ENCODE measurements around the gene ESPNL.
A peak's percentile ranks its signal among the peaks of the same experiment; 100 is the strongest.
"Not testable (repeated sequence)": the region's sequence is repeated elsewhere in the genome, so short reads cannot be mapped to it uniquely, and the experiment has no call there.

Gene ESPNL

DNA sequence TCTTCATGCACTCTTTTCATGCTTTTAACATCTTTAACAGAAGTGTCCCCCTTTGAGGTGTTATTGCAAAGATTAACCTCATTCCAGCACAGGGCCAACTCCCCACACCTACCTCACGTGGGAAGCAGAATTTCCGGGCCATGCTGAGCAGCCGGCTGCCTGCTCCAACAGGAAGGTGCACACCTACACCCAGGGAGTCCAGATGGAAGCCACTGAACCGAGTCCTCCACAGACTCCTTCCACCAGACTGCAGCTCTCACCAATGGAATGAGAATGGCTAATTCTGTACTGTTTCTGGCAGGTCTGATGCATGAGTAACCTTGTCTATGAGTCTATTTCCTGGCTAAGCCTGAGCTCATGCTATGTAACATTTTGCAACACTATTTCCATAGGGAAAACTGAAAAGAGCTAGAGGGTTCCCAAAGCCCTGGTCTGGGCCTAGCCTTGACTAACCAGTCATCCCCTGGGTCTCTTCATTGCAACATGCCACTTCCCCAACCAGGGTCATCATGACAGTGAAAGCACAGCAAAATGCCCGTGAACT is 69.6 kb downstream of the ESPNL start:
- DNase-seq = peak; percentile 61 to 69
- TF ChIP-seq CTCF (IDR thresholded peaks at IDR 0.05) = no peak
- peaks cover 33 to 73% (median 62%) of the 10 kb centered on the region in 3 donors for H3K36me3 ChIP-seq
- no peaks in the 10 kb centered on the region for H3K9me3 ChIP-seq
- peaks cover 0 to 38% (median 24%) of the 10 kb centered on the region in 4 donors for H3K4me1 ChIP-seq
- H3K27ac ChIP-seq = peak overlapping the region; percentile 44 to 63
- H3K27me3 ChIP-seq = no peaks in the 10 kb centered on the region
- no peak overlapping the region for H3K4me3 ChIP-seq
- intact Hi-C loops (cut with DNase I; ENCODE audit: low total_unique reads) = no loop called here

DNA sequence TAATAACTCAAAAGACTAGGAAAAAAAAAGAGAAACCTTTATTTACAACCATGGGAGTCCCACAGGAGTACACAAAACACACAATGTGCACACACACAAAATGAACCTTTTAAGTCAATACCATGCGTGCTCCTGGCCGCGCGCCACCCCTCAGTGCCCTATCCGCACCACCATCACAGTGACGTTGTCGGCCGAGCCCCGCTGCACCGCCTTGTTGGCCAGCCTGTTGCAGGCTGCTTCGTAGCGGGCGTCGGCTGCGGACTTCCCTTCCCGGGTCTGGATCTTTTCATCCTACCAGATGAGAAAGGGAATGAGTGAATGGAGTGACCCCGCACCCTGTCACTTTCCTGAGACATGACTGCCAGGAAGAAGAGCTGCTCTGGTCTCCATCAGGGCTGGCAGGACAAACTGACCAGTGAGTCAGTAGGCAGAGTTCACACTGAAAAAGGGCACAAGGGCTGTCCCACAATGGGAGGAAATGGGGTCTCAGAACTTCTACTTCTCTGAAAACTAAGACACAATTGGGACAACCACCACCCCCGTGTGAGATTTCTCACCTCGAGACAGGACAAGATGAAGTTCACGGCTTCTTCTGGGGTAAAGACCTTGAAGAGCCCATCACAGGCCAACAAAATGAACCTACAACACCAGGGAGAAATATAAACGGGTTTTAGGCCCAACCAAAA is 70.4 kb downstream of the ESPNL start:
- H3K4me3 ChIP-seq = no peak overlapping the region
- H3K27ac ChIP-seq = peak overlapping the region; percentile 44 to 63
- no peaks in the 10 kb centered on the region for H3K9me3 ChIP-seq
- no peaks in the 10 kb centered on the region for H3K27me3 ChIP-seq
- H3K4me1 ChIP-seq = peaks cover 0 to 38% (median 24%) of the 10 kb centered on the region in 4 donors
- H3K36me3 ChIP-seq = peaks cover 40 to 80% (median 69%) of the 10 kb centered on the region in 3 donors
- intact Hi-C loops (cut with DNase I; ENCODE audit: low total_unique reads) = no loop called here
- no peak for TF ChIP-seq CTCF (IDR thresholded peaks at IDR 0.05)
- no peak for DNase-seq

GRCh38 chr2:238171072-238171431 is 70.9 kb downstream of the ESPNL start:
- DNase-seq; intact Hi-C loops (cut with DNase I; ENCODE audit: low total_unique reads): not testable (repeated sequence)
- H3K4me1 ChIP-seq = peaks cover 0 to 38% (median 24%) of the 10 kb centered on the region in 4 donors

DNA sequence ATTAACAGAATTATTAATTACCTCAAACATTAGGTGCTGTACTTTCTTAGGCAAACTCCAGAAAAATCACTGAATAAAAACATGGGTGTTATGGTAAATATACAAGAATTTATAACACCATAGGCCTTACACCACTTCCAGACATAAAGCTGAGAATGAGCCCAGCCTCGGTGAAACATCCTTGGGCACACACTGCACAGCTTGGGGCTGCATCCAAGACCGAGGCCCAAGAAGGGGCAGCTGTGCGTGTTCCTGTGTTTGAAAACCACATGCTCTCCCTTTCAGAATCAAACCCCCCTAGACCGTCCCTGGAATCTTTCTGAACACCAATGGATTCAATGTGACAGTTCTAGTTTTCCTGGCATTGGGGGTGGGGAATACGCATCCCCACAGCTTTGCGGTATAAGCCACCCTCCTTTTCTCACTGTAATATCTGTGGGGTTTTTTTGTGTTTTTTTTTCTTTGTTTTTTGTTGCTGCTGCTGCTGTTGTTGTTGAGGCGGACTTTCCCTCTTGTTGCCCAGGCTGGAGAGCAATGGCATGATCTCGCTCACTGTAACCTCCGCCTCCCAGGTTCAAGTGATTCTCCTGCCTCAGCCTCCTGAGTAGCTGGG is 71.5 kb downstream of the ESPNL start:
- H3K27me3 ChIP-seq = no peaks in the 10 kb centered on the region
- peak overlapping the region in 1 of 2 donors; percentile 44 for H3K27ac ChIP-seq
- TF ChIP-seq CTCF (IDR thresholded peaks at IDR 0.05) = no peak
- H3K9me3 ChIP-seq = no peaks in the 10 kb centered on the region
- no peak for DNase-seq
- H3K4me1 ChIP-seq = peaks cover 0 to 38% (median 24%) of the 10 kb centered on the region in 4 donors
- H3K36me3 ChIP-seq = peaks cover 41 to 87% (median 78%) of the 10 kb centered on the region in 3 donors
- intact Hi-C loops (cut with DNase I; ENCODE audit: low total_unique reads) = no loop called here
- no peak overlapping the region for H3K4me3 ChIP-seq

More at GRCh38 chr2:238171072-238171431, 70.9 kb downstream of the ESPNL start:
- peaks cover 41 to 85% (median 73%) of the 10 kb centered on the region in 3 donors for H3K36me3 ChIP-seq
- H3K4me3 ChIP-seq, H3K27me3 ChIP-seq, H3K9me3 ChIP-seq: not testable (repeated sequence)
- H3K27ac ChIP-seq = peak overlapping the region; percentile 44 to 63

DNA sequence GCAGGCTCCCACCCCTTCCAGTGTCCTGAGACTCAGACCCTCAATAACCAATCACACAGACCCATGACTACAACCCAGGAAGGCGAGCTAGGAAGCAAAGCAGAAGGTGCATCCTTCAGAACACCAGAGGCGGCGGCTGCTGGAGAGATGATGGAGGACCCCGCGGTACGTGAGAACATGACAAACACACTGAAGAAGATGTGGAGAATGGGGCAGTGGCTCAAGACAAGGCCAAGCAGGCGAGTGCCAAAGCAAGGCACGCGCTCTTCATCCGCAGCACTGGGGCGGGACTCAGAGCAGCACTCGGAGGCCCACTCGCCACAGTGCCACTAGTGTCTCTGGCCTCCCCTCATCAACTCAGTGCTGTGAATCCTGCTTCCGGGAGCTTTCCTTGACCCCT is 72.3 kb downstream of the ESPNL start:
- Histone ChIP-seq H3K4me1 (peaks cover 0 to 38% (median 24%) of the 10 kb centered on the region in 4 donors), H3K27ac (no peak overlapping the region), H3K4me3 (no peak overlapping the region), H3K27me3 (no peaks in the 10 kb centered on the region), H3K9me3 (no peaks in the 10 kb centered on the region), H3K36me3 (peaks cover 43 to 87% (median 82%) of the 10 kb centered on the region in 3 donors)
- intact Hi-C loops (cut with DNase I; ENCODE audit: low total_unique reads) = no loop called here
- TF ChIP-seq CTCF (IDR thresholded peaks at IDR 0.05) = no peak
- DNase-seq = no peak

DNA sequence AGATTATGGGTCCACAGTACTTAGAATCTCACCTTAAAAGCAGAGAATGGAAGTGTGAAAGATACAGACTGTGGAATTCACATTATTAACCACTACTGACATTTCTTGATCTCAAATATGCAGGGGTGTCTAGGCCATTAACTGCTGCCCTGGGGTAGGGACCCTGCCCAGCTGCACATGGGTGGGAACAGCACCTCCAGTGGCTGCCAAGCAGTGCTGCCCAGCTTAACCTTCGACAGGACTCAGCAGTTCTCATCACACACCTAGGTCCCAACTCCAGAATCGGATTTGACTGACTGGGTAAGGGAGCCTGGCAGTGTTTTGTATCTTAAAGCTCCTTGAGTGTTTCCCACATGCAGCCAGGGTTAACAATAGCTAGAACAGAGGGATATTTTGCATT is 73.6 kb downstream of the ESPNL start:
- intact Hi-C loops (cut with DNase I; ENCODE audit: low total_unique reads) = no loop called here
- Histone ChIP-seq H3K27me3 (no peaks in the 10 kb centered on the region), H3K9me3 (no peaks in the 10 kb centered on the region), H3K36me3 (peaks cover 56 to 87% (median 82%) of the 10 kb centered on the region in 3 donors), H3K4me1 (peaks cover 0 to 32% (median 22%) of the 10 kb centered on the region in 4 donors), H3K27ac (no peak overlapping the region), H3K4me3 (no peak overlapping the region)
- TF ChIP-seq CTCF (IDR thresholded peaks at IDR 0.05) = no peak
- no peak for DNase-seq
